SU-DHL-6 (cell line): Measurements from ENCODE around the gene DOCK10.

Experiments used
- H2AFZ ChIP-seq: fragments of 200-600 bp; sonication (generic); 2 replicates; pipeline ENCODE4 v1.6.1; 2014; ENCODE audit warnings: low read depth, mild to moderate bottlenecking, moderate library complexity, mixed read lengths, antibody characterized with exemption, low read length; ENCODE audit not compliant: severe bottlenecking
- H3F3A ChIP-seq: fragments of 200-600 bp; shearing (Covaris generic); 2 replicates; pipeline ENCODE4 v1.6.0; 2016; ENCODE audit warnings: antibody characterized with exemption, mild to moderate bottlenecking; ENCODE audit not compliant: insufficient read depth
- H3K27ac ChIP-seq: fragments of 200-600 bp; sonication (generic); 2 replicates; pipeline ENCODE4 v1.5.1; 2016; ENCODE audit warnings: low read depth, mild to moderate bottlenecking, low read length, moderate library complexity, mixed read lengths
- H3K27me3 ChIP-seq: fragments of 200-600 bp; sonication (generic), shearing (Covaris generic); 2 replicates; pipeline ENCODE4 v1.6.0; 2014; ENCODE audit warnings: mild to moderate bottlenecking, low read length
- H3K36me3 ChIP-seq: fragments of 200-600 bp; sonication (generic); 2 replicates; pipeline ENCODE4 v1.6.1; 2014; ENCODE audit warnings: mild to moderate bottlenecking, low read length, mixed read lengths
- H3K4me2 ChIP-seq: fragments of 300-600, 200-600 bp; shearing (Covaris generic), sonication (generic); 2 replicates; pipeline ENCODE4 v1.6.0; 2014; ENCODE audit warnings: low read length, low read depth, mild to moderate bottlenecking; ENCODE audit not compliant: poor library complexity, severe bottlenecking
- H3K4me3 ChIP-seq: fragments of 200-600 bp; sonication (generic); 2 replicates; pipeline ENCODE4 v1.5.1; 2014; ENCODE audit warnings: antibody characterized with exemption, low read length, mild to moderate bottlenecking, mixed read lengths; ENCODE audit not compliant: insufficient read depth, poor library complexity, severe bottlenecking
- H3K79me2 ChIP-seq: fragments of 200-600 bp; sonication (generic); 2 replicates; pipeline ENCODE4 v1.6.1; 2014; ENCODE audit warnings: mild to moderate bottlenecking, low read length, moderate library complexity; ENCODE audit not compliant: insufficient read depth
- H3K9ac ChIP-seq: fragments of 200-600 bp; sonication (generic); 2 replicates; pipeline ENCODE4 v1.7.0; 2014; ENCODE audit warnings: mild to moderate bottlenecking, low read length
- H3K9me2 ChIP-seq: fragments of 200-600 bp; sonication (generic); replicated peaks from 2 replicates; pipeline ENCODE4 v1.6.1; 2014; ENCODE audit warnings: low read length; ENCODE audit not compliant: insufficient read depth
- H3K9me3 ChIP-seq: fragments of 200-600 bp; sonication (generic); 2 replicates; pipeline ENCODE4 v1.6.1; 2014; ENCODE audit warnings: low read length, mixed read lengths; ENCODE audit not compliant: insufficient read depth
- H4K20me1 ChIP-seq: fragments of 200-600 bp; sonication (generic); 2 replicates; pipeline ENCODE4 v1.6.1; 2014; ENCODE audit warnings: low read depth, mild to moderate bottlenecking, antibody characterized with exemption, low read length, moderate library complexity, mixed read lengths
- EZH2phosphoT487 ChIP-seq: fragments of 200-600 bp; sonication (generic), shearing (Covaris generic); conservative IDR thresholded peaks from 2 replicates; pipeline ENCODE4 v1.6.1; 2018; ENCODE audit warnings: mild to moderate bottlenecking, antibody characterized with exemption, low read length, moderate library complexity, mixed read lengths
- TF ChIP-seq, protein P1 (sequence below): fragments of 200-600 bp; sonication (generic); IDR thresholded peaks from one replicate; pipeline ENCODE4 v1.5.1; 2017; ENCODE audit warnings: antibody characterized with exemption, mild to moderate bottlenecking, low read length, moderate library complexity; ENCODE audit not compliant: insufficient read depth, poor library complexity, severe bottlenecking

Gene DOCK10

DNA sequence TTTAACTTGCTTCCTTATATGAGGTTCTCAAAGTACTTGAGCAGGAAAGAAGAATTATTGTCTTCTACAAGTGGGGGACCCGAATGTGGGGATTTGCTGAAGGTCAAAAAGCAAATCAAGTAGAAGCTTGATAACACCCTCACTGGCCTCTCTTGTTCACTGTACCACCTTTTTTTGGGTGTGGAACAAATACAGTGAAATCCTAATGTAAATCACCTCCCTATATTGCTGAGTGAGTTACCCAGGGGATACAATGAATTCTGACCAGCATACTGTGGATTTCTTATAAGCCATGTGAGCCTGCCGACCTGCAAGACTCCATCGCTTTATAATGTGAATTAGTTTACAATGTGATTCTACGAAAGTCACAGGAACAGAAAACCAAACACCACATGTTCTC lies 66.5 kb downstream of the DOCK10 start:
- TF ChIP-seq, protein P1, sequence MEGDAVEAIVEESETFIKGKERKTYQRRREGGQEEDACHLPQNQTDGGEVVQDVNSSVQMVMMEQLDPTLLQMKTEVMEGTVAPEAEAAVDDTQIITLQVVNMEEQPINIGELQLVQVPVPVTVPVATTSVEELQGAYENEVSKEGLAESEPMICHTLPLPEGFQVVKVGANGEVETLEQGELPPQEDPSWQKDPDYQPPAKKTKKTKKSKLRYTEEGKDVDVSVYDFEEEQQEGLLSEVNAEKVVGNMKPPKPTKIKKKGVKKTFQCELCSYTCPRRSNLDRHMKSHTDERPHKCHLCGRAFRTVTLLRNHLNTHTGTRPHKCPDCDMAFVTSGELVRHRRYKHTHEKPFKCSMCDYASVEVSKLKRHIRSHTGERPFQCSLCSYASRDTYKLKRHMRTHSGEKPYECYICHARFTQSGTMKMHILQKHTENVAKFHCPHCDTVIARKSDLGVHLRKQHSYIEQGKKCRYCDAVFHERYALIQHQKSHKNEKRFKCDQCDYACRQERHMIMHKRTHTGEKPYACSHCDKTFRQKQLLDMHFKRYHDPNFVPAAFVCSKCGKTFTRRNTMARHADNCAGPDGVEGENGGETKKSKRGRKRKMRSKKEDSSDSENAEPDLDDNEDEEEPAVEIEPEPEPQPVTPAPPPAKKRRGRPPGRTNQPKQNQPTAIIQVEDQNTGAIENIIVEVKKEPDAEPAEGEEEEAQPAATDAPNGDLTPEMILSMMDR: no peak
- no peak for TF ChIP-seq EZH2phosphoT487
- Histone ChIP-seq H4K20me1 (no peaks in the 10 kb centered on the region), H3F3A (no peaks in the 10 kb centered on the region), H3K9me2 (no peaks in the 10 kb centered on the region), H3K27ac (no peak overlapping the region), H3K79me2 (no peaks in the 10 kb centered on the region), H3K27me3 (no peaks in the 10 kb centered on the region), H3K36me3 (no peaks in the 10 kb centered on the region), H2AFZ (no peak overlapping the region), H3K4me3 (no peak overlapping the region), H3K4me2 (no peak overlapping the region), H3K9ac (no peak overlapping the region), H3K9me3 (no peaks in the 10 kb centered on the region)

DNA sequence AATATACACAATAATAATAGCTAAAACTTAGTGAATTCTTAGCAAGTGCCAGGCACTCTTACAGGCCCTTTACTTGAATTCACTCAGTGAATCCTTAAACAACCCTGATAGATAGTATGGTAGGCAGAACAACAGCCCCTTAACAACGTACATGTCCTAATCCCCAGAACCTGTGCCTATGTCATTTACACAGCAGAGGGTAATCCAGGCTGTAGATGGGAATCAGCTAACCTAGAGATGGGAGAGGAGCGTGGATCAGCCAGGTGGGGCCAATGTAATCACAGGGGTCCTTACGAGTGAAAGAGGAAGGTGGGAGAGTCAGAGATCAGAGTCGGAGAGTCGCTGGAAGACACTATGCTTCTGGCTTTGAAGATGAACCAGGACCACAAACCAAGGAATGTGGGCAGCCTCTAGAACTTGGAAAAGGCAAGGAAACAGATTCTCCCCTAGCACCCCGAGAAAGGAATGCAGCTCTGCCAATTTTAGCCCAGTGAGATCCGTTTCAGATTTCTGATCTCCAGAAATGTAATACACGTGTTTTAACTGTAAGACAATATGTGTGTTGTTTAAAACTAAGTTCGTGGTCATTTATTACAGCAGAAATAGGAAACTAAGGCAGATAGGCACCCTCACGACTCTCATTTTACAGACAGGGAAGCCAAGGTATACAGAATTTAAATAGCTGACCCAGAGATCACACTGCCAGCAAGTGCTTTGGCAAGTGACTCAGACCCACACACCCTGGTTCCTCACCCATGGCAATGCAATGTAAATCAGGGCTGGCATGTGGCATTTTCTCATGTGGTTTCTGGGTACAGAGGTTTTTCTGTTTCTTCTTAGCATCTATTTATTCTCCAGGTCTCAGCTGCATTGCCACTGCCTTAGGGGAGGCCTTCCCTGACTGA lies 68.9 kb downstream of the DOCK10 start:
- no peak for TF ChIP-seq EZH2phosphoT487
- TF ChIP-seq, protein P1: no peak
- H3K79me2 ChIP-seq: no peaks in the 10 kb centered on the region
- H3K9me3 ChIP-seq: no peaks in the 10 kb centered on the region
- H3K9me2 ChIP-seq: no peaks in the 10 kb centered on the region
- no peak overlapping the region for H3K4me3 ChIP-seq
- no peak overlapping the region for H3K9ac ChIP-seq
- no peaks in the 10 kb centered on the region for H3K27me3 ChIP-seq
- no peak overlapping the region for H3K4me2 ChIP-seq
- H3K36me3 ChIP-seq: no peaks in the 10 kb centered on the region
- no peaks in the 10 kb centered on the region for H3F3A ChIP-seq
- no peak overlapping the region for H2AFZ ChIP-seq
- H3K27ac ChIP-seq: no peak overlapping the region
- H4K20me1 ChIP-seq: no peaks in the 10 kb centered on the region

DNA sequence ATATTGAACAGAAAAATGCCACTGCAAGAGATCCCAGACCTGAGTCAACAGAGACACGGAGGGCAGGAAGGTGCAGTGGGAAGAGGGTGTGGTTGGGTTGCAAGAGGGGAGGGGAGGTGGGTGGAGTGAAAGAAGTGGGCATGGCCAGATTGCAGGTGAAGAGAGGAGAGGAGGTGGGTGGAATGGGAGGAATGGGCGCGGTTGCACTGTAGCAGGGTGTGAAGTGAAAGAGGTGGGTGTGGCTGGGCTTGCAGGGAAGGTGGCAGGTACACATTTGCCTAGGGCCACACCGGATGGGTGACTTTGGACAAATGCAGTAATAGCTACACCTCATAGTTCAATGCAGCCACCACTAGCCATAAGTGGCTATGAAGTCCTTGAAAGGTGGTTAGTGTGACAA lies 71.1 kb downstream of the DOCK10 start:
- H3F3A ChIP-seq: no peaks in the 10 kb centered on the region
- H3K27ac ChIP-seq: no peak overlapping the region
- H3K4me2 ChIP-seq: no peak overlapping the region
- no peak overlapping the region for H2AFZ ChIP-seq
- TF ChIP-seq EZH2phosphoT487: no peak
- TF ChIP-seq, protein P1: no peak
- H3K79me2 ChIP-seq: no peaks in the 10 kb centered on the region
- no peaks in the 10 kb centered on the region for H3K36me3 ChIP-seq
- H4K20me1 ChIP-seq: no peaks in the 10 kb centered on the region
- H3K27me3 ChIP-seq: no peaks in the 10 kb centered on the region
- H3K9ac ChIP-seq: no peak overlapping the region
- no peaks in the 10 kb centered on the region for H3K9me3 ChIP-seq
- H3K9me2 ChIP-seq: no peaks in the 10 kb centered on the region
- H3K4me3 ChIP-seq: no peak overlapping the region
